ENCODE results near the gene DDX60.

Gene DDX60

GRCh38 chr4:168208957-168209614, 109.5 kb downstream of the DDX60 start:
- DNase-seq (ENCODE audit: low read depth, low spot score): no peak

DNA sequence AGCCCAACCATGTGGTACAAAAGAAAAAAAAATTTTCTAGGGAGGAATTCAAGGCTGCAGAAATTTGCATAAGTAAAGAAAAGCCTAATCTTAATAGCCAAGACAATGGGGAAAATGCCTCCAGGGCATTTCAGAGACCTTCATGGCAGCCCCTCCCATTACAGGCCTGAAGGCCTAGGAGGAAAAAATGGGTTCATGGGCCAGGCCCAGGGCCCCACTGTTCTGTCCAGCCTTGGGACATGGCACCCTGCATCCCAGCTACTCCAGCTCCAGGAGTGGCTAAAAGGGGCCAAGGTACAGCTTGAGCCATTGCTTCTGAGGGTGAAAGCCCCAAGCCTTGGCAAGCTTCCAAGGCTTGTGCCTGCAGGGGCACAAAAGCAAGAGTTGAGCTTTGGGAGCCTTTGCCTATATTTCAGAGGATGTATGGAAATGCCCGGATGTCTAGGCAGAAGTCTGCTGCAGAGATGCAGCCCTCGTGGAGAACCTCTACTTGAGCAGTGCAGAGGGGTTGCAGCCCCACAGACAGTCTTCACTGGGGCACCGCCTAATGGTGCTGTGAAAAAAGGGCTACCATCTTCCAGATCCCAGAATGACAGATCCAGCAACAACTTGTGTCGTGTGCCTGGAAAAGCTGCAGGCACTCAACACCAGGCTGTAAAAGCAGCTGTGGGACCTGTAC, 115.2 kb downstream of the DDX60 start:
- DNase-seq (ENCODE audit: low read depth, low spot score): no peak

DNA sequence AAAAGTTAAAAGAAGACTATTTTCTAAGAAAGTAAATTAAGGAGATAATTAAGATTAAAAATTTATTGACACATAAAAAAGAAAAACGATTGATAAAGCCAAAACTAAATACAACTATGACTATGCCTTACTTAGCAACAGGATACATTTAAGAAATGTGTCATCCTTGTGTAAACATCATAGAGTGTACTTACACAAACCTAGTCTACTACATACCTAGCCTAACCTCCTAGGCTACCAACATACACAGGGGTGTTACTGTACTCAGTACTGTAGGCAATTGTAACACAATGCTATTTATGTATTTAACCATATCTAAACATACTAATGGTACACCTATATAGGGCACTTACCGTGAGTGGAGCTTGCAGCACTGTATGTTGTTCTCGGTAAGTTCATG, 117.9 kb downstream of the DDX60 start:
- no peak for DNase-seq (ENCODE audit: low read depth, low spot score)

DNA sequence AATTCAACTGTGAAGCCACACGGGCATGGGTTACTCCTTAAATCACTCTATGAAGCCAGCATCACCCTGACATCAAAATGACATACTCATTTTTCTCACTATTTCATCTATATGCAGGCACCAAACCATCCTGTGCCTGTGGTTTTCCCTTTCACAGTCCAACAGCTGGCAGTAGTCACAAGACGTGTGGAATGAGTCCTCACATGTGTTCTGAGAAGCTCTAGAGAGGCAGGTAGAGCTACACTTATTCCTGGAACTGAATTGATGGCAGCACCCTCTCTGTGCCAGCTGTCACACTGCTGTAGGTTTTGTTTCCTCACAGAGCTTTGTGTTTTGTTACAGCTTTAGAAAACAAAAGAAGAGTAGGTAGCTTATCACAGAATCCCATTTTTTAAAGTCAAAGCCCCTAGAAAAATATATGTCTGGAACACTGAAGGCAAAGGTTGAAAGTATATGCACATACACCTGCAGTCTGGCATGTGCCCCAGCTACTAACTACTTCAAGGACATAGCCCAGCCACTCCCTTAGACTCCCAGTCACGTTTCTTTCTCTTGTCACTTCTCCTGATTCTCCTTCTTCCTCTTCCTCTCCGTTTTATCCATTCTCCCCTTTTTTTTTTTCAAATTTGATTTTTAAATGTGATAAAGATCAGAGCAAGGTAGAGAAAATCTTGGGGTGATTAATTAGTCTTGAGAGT, 119.1 kb downstream of the DDX60 start:
- DNase-seq (ENCODE audit: low read depth, low spot score): no peak

- DNase-seq (ENCODE audit: low read depth, low spot score): no peak
Measured at GRCh38 chr4:168197926-168198325, 120.6 kb downstream of the DDX60 start.

GRCh38 chr4:168188754-168189153, 129.8 kb downstream of the DDX60 start:
- no peak for DNase-seq (ENCODE audit: low read depth, low spot score)

DNA sequence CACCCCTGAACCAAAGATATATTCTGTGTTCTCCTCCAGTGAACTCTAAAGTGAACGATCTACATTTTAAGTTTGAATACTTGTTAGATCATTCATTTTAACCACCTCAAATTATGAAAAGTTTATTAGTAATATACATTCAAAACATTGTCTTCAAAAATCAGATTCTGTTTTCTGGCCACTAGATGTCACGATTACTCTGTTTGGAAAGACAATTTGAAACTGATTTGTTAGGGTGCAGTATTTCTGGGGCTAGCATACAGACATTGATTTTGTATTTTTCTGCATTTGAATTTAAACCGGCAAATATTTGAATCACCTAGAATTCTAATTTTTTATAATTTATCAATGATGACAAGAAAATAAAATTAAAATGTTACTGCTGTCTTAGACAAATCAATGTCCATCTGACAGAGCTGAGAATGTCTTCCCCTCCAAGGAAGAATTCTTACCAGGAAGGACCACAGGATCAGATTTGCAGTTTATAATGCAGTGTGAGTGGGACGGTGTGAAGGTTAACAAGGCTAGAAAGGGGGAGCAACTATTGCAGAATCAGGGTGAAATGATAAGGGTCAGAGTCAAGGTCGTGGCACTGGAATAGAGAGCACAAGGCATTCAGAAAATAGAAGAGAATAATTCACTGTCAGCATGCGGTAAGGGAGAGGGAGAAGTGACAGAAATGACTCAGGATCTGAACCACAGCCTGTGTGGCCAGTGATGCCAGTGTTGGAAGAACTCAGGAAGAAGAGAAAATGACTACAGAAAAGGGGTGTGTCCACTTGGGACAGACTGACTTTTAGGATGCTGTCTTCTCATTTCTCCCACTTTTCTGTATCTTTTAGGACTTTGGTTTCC, 134.6 kb downstream of the DDX60 start:
- no peak for DNase-seq (ENCODE audit: low read depth, low spot score)

DNA sequence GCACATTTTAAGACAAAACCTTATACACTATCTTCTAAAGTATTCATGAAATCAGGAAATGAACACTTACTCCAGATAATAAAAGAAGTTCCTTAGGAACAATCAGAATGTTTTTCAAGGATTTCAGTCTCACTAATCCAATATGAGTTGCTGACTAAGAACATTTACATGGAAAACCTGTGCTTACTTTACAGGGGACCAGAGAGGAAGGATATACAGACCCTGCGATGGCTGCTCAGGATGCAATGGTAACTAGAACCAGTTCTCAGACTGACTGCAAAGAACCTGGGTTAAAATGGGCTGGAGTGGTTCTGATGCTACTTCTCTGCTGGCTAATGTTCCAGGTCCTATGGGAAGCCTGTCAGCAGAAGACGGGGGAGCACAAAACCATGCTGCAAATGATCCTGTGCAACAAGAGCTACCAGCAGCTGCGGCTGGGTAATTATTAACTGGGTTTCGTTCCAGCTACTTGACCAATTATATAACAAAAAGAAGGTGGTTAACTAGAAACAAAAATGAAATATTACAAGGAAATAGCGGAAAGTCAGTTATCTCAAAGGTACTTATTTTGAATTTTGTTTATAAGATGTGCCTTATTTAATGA, 140.9 kb downstream of the DDX60 start:
- no peak for DNase-seq (ENCODE audit: low read depth, low spot score)

DNA sequence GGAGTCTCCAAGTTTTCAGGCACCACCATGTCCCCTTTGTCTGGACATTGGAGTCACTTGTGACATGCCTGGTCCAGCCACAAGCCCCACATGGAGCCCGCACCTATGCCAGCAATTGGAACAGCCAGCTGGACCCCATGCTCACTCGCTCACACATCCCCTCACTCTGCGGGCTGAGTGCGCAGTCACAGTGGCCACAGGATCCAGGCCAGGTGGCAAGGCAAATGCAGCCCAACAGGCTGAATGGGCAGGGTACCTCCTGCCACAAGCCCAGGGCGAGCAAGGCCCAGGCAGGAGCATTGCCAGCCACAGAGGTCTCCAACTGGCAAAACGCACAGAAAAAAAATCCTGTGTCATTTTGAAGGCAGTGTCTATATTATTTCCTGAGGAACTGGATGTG, 144.2 kb downstream of the DDX60 start:
- DNase-seq (ENCODE audit: low read depth, low spot score): no peak

- DNase-seq (ENCODE audit: low read depth, low spot score): no peak
Measured at GRCh38 chr4:168167714-168168284, 150.8 kb downstream of the DDX60 start.
